ENCODE measurements around the gene PLA2G4E.

The PLA2G4E gene

GRCh38 chr15:41936649-41937567, 83.9 kb downstream of the PLA2G4E start:
- no peak for ATAC-seq
- TF ChIP-seq TSHZ2 (CRISPR knock-in tag; IDR thresholded peaks at IDR 0.05) (no peak), GLIS3 (CRISPR knock-in tag; IDR thresholded peaks at IDR 0.05) (no peak), CSDC2 (CRISPR knock-in tag; IDR thresholded peaks at IDR 0.05) (no peak), ZC3H10 (CRISPR knock-in tag; IDR thresholded peaks at IDR 0.05) (no peak), CSRNP3 (CRISPR knock-in tag; IDR thresholded peaks at IDR 0.05) (no peak), ZNF565 (CRISPR knock-in tag; conservative IDR thresholded peaks at IDR 0.05; ENCODE audit: low read depth) (no peak), OSR1 (CRISPR knock-in tag; IDR thresholded peaks at IDR 0.05) (no peak), ZNF70 (CRISPR knock-in tag; IDR thresholded peaks at IDR 0.05) (no peak), ESRRG (CRISPR knock-in tag; IDR thresholded peaks at IDR 0.05) (no peak), ISL1 (CRISPR knock-in tag; IDR thresholded peaks at IDR 0.05) (no peak), ARNTL (CRISPR knock-in tag; IDR thresholded peaks at IDR 0.05; ENCODE audit: borderline replicate concordance, low read depth) (no peak), CREB5 (CRISPR knock-in tag; IDR thresholded peaks at IDR 0.05; ENCODE audit: low read depth) (no peak), SNAI2 (CRISPR knock-in tag; IDR thresholded peaks at IDR 0.05) (no peak), PATZ1 (CRISPR knock-in tag; IDR thresholded peaks at IDR 0.05; ENCODE audit: borderline replicate concordance) (no peak), PPARA (CRISPR knock-in tag; IDR thresholded peaks at IDR 0.05; ENCODE audit: borderline replicate concordance) (no peak), BACH2 (CRISPR knock-in tag; IDR thresholded peaks at IDR 0.05; ENCODE audit: borderline replicate concordance) (no peak), TCF4 (CRISPR knock-in tag; IDR thresholded peaks at IDR 0.05; ENCODE audit: borderline replicate concordance) (no peak), ZFP3 (CRISPR knock-in tag; IDR thresholded peaks at IDR 0.05) (no peak)

GRCh38 chr15:41936155-41936554, 84.7 kb downstream of the PLA2G4E start:
- TF ChIP-seq TCF4 (CRISPR knock-in tag; IDR thresholded peaks at IDR 0.05; ENCODE audit: borderline replicate concordance): no peak
- no peak for TF ChIP-seq ZFP3 (CRISPR knock-in tag; IDR thresholded peaks at IDR 0.05)
- TF ChIP-seq PPARA (CRISPR knock-in tag; IDR thresholded peaks at IDR 0.05; ENCODE audit: borderline replicate concordance): no peak
- TF ChIP-seq POU6F1 (CRISPR knock-in tag; IDR thresholded peaks at IDR 0.05; ENCODE audit: borderline replicate concordance, low read depth): no peak
- no peak for TF ChIP-seq TSHZ2 (CRISPR knock-in tag; IDR thresholded peaks at IDR 0.05)
- TF ChIP-seq SNAI2 (CRISPR knock-in tag; IDR thresholded peaks at IDR 0.05): no peak
- no peak for TF ChIP-seq ZC3H10 (CRISPR knock-in tag; IDR thresholded peaks at IDR 0.05)
- no peak for TF ChIP-seq TOX (CRISPR knock-in tag; IDR thresholded peaks at IDR 0.05; ENCODE audit: borderline replicate concordance)
- TF ChIP-seq CREB5 (CRISPR knock-in tag; IDR thresholded peaks at IDR 0.05; ENCODE audit: low read depth): no peak
- no peak for TF ChIP-seq ISL1 (CRISPR knock-in tag; IDR thresholded peaks at IDR 0.05)
- TF ChIP-seq CSDC2 (CRISPR knock-in tag; IDR thresholded peaks at IDR 0.05): no peak
- no peak for TF ChIP-seq OSR1 (CRISPR knock-in tag; IDR thresholded peaks at IDR 0.05)
- no peak for TF ChIP-seq ZNF565 (CRISPR knock-in tag; conservative IDR thresholded peaks at IDR 0.05; ENCODE audit: low read depth)
- no peak for TF ChIP-seq ZNF8 (CRISPR knock-in tag; IDR thresholded peaks at IDR 0.05)
- TF ChIP-seq BACH2 (CRISPR knock-in tag; IDR thresholded peaks at IDR 0.05; ENCODE audit: borderline replicate concordance): no peak
- TF ChIP-seq ESRRG (CRISPR knock-in tag; IDR thresholded peaks at IDR 0.05): no peak
- no peak for TF ChIP-seq ZFP30 (CRISPR knock-in tag; IDR thresholded peaks at IDR 0.05)
- no peak for ATAC-seq
